ENCODE data around the gene VCAN.

The VCAN gene

GRCh38 chr5:83540105-83540504, 68.6 kb downstream of the VCAN start:
- no peak for DNase-seq

- DNase-seq, result no peak
Observed at GRCh38 chr5:83540783-83541182, 69.2 kb downstream of the VCAN start.

- DNase-seq, result no peak
Observed at GRCh38 chr5:83542839-83543238, 71.3 kb downstream of the VCAN start.

GRCh38 chr5:83543898-83544297, 72.4 kb downstream of the VCAN start:
- DNase-seq, result no peak

GRCh38 chr5:83547161-83547560, 75.6 kb downstream of the VCAN start:
- no peak for DNase-seq

GRCh38 chr5:83547889-83548288, 76.3 kb downstream of the VCAN start:
- no peak for DNase-seq

GRCh38 chr5:83548581-83548980, 77.0 kb downstream of the VCAN start:
- no peak for DNase-seq

GRCh38 chr5:83549076-83549475, 77.5 kb downstream of the VCAN start:
- no peak for DNase-seq

GRCh38 chr5:83549674-83550073, 78.1 kb downstream of the VCAN start:
- no peak for DNase-seq

- DNase-seq, result no peak
Observed at GRCh38 chr5:83551821-83552220, 80.3 kb downstream of the VCAN start.

- DNase-seq, result no peak
Observed at GRCh38 chr5:83552275-83552674, 80.7 kb downstream of the VCAN start.

GRCh38 chr5:83553000-83553486, 81.5 kb downstream of the VCAN start:
- DNase-seq, result no peak

GRCh38 chr5:83554133-83554532, 82.6 kb downstream of the VCAN start:
- no peak for DNase-seq

GRCh38 chr5:83554686-83555085, 83.1 kb downstream of the VCAN start:
- DNase-seq, result no peak

GRCh38 chr5:83555263-83555662, 83.7 kb downstream of the VCAN start:
- no peak for DNase-seq

GRCh38 chr5:83556190-83556589, 84.6 kb downstream of the VCAN start:
- DNase-seq, result no peak

GRCh38 chr5:83559118-83559785, 87.7 kb downstream of the VCAN start:
- DNase-seq, result no peak

- no peak for DNase-seq
Observed at GRCh38 chr5:83562071-83562606, 90.6 kb downstream of the VCAN start.

GRCh38 chr5:83562791-83563557, 91.4 kb downstream of the VCAN start:
- DNase-seq, result no peak

GRCh38 chr5:83563631-83564030, 92.1 kb downstream of the VCAN start:
- DNase-seq, result no peak

GRCh38 chr5:83564069-83564749, 92.7 kb downstream of the VCAN start:
- DNase-seq, result no peak

GRCh38 chr5:83567741-83568140, 96.2 kb downstream of the VCAN start:
- DNase-seq, result no peak

- no peak for DNase-seq
Observed at GRCh38 chr5:83568186-83568585, 96.6 kb downstream of the VCAN start.

- no peak for DNase-seq
Observed at GRCh38 chr5:83570916-83571315, 99.4 kb downstream of the VCAN start.
